GM19324 (cell line): ENCODE data around the gene TEX2.
"Not testable (repeated sequence)": the region's sequence is repeated elsewhere in the genome, so short reads cannot be mapped to it uniquely, and the experiment has no call there.

ENCODE experiments used
- ATAC-seq: cut with Tn5 transposase; IDR thresholded peaks from one replicate; pipeline ENCODE4 v1.9.1; 2021; ENCODE audit warnings: mild to moderate bottlenecking, moderate library complexity; ENCODE audit not compliant: unreplicated experiment, low FRiP score

TEX2 gene

DNA sequence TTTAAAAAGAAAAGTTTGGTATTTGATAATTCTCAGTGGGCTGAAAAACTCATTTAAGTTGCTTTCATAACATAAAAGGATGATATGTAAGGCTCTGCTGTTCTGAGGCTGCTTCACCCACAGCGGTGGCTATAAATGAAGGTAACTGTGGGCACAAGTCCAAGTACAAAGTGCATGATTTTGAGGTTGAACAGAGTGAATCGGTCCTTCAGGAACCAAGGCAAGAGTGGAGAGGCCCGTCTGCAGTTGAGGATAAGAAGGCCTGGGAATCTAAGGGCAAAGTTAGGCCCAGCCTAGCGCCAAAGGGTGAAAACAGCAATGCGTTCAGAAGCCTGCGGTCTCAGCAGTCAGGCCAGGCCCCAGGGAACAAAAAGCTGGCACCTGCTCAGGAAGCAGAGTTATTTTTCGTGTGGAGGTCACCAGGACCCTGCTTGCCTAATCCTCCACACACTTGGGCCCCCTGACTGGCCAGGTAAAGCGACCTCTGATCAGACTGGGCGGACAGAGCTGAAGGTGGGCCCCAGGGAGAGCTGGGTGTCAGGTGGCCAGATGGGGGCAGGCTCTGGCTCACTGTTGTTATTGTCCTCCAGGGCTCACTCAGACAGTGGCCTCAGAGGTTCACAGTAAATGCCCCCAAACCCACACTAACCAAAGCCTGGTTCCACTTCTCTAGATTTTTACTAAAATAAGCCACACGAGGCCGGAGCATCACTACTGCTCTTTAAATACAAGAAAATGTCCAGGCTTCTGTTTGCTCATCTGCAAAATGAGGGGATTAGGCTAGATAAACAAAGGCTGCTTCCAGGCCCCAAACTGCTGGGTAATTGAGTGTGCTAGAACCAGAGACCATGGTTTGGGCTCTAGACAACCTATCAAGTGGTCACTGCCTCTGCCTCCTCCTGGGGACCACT is 46.5 kb downstream of the TEX2 start:
- no peak for ATAC-seq

DNA sequence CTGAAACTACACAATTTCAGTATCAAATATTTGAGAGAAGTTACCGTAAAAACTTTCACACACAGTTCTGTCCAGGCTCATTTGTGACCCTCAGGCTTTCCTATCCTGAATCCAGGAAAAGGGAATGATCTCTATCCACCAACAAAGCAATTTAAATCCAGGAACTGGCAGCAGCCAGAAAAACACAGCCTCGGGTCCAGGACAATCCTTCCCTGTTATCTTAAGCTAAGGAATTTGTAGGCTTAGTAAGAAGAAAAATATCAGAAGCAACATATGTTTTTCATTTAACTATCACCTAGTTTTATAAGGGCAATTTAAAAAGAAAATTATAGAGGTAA is 47.1 kb downstream of the TEX2 start:
- ATAC-seq: no peak

GRCh38 chr17:64214950-64215349 is 48.1 kb downstream of the TEX2 start:
- ATAC-seq: no peak

DNA sequence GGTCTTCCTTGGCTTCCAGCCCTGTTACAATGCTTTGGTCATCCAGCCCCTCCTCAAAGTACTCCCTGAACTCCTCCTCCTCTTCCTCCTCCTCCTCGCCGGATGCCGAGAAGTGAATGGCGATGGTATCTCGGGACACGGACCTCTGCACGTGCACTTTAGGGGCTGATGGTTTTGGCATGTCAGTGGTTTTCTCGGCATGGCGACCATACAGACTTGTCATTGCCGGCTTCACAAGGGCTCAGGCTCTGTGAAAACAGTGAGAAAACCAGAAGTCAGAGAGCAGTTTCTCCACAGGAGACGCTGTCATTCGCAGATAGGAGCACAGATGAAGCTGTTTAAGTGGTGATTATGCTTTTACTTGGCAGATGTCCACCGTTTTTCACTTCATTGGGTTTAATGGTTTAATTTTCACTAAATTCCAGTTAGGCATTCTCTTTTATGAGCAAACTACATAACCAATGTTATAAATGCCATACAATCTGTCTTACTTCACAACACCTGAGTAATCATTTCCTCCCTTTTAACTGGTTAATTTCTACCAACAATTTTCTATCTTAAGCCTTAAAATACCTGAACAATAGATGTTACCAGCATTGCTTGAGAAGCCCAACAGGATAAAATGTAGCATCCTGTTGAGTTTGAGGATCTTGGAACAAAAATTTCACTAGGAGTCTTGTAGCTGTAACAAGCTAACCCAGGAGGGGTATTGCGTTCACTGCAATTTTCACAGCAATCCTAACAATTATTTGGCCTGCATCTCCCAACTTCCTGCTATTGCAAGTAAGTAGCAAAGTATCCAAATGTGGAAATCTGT is 48.9 kb downstream of the TEX2 start:
- ATAC-seq: no peak

- no peak for ATAC-seq
These were observed 50.9 kb downstream of the TEX2 start for GRCh38 chr17:64212122-64212521.

GRCh38 chr17:64209983-64210382 is 53.1 kb downstream of the TEX2 start:
- ATAC-seq: no peak

DNA sequence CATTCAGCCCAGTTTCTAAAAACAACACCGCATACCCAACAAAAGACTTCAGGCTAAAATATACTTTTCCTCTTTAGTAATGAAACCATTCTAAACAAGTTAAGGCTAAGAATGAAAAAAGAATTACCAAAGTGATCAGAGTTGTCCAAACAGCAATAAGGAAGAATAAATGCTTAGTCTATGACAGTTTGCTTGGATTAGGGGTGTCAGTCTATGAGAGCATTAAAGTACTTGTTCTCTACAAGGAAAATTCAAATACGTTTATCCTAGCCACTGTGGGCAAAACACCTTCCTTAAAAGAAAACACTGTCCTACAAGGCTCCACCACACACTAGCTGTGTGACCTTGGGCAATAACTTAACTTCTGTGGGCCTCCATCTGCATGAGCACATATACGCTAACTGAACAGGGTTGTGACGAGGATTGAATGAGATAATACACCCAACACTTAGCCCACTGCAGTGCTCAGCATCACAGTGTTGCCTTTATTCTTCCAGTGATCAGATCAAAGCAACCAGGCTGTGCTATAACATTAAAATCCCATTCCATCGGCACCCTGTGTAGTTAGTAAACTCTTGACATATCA is 53.6 kb downstream of the TEX2 start:
- no peak for ATAC-seq

- ATAC-seq: not testable (repeated sequence)
These were observed 54.4 kb downstream of the TEX2 start for GRCh38 chr17:64208656-64209055.

DNA sequence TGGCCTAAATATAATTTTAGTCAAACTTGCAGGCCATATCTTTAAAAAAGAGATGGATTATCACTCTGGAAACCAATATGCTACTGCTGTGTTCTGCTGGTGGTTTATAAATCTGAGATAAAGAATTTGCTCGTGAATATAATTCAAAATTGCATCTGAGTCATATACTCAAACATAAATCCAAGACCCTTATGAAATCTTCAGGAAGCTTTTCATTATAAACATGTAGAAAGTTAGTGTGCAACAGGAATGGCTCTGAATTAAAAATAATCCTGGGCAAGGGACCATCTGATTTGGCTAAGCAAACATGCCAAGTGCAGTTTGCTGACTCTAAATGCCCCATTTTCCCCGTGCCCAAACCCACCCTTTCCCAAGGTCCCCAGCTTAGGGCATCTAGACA is 57.3 kb downstream of the TEX2 start:
- no peak for ATAC-seq

DNA sequence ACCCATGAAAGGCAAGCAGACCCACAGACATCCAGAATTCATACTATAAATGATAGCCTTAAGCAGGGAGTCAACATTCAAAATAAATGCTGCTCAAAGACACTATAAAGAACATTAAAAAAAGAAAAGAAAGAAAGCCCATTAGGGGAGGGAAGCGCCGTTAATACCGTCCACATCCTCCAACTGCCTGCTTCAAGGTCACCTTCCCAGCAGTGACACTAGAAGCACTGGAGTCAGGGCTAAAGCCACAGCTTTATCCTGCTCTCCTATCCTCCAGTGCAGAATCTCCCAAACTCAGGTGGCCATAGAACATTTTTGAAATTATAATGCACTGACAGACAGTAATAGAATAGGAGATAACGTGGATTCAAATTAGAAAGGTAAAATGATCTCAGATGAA is 59.4 kb downstream of the TEX2 start:
- ATAC-seq: no peak

- ATAC-seq: no peak
These were observed 60.2 kb downstream of the TEX2 start for GRCh38 chr17:64202683-64203344.

GRCh38 chr17:64200080-64201032 is 62.7 kb downstream of the TEX2 start:
- ATAC-seq: no peak

- no peak for ATAC-seq
These were observed 64.5 kb downstream of the TEX2 start for GRCh38 chr17:64198331-64199090.

DNA sequence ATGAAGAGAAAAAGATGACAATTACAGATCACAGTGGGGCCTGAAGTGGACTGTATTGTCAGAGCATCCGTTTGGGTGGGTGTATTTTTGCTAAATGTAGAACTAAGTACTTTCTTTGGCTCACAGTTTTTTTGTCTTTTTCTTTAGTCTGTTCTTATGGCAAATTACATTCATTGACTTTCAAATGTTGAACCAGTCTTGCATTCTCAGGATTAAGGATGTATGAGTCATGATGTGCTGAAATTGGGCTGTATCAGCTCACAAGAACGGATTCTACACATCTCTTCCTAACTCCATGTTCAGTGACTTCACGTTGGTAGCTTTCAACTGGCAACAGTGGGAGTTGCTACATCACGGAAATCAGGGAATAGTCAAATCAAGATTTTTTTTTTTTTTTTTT is 66.5 kb downstream of the TEX2 start:
- no peak for ATAC-seq

DNA sequence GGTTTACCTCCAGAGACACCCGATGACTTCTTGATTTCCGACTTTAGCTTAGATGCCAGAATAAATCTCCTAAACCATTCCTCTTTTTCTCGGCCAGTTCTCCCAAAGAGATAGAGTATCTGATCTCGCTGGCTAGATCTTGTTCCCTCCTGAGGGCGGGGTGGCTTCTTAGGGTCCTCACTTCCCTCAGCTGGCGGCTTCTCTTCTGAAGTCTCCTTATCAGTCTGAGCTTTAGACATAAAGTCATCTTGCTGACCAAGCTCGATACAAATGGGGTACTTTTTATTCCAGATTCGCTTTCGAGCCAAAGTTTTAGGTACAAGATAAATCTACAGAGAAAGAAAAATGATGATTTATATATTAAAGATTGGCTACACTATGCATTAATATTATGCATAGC is 69.5 kb downstream of the TEX2 start:
- ATAC-seq: no peak

GRCh38 chr17:64192589-64192988 is 70.5 kb downstream of the TEX2 start:
- ATAC-seq: no peak

GRCh38 chr17:64190472-64190871 is 72.6 kb downstream of the TEX2 start:
- no peak for ATAC-seq

DNA sequence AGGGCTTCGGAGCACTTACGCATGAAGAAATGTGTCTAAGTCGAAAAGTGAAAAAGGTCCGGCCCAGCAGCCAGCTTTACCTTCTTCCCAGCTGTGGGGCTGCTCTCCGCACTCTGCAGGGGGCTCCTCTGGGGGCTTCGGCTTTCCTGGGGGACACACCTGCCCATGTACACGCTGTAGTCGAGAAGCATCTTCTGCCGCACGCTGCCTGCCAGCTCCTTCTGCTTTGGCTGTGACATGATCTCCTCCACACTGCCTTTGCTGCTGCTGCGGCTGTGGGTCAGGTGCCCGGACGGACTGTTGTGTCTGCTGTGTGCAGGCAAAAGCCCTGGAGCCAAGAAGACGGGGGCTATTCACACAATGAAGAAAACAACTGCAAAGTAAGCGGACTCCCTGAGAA is 75.0 kb downstream of the TEX2 start:
- no peak for ATAC-seq
